HG02588 (cell line): Measurements from ENCODE around the gene APBA2.
A peak's percentile ranks its signal among the peaks of the same experiment; 100 is the strongest.
"Not testable (repeated sequence)": the region's sequence is repeated elsewhere in the genome, so short reads cannot be mapped to it uniquely, and the experiment has no call there.

Experiments used
- ATAC-seq: cut with Tn5 transposase; IDR thresholded peaks from one replicate; pipeline ENCODE4 v1.9.1; 2021; ENCODE audit warnings: mild to moderate bottlenecking, moderate library complexity; ENCODE audit not compliant: unreplicated experiment

Gene APBA2

DNA sequence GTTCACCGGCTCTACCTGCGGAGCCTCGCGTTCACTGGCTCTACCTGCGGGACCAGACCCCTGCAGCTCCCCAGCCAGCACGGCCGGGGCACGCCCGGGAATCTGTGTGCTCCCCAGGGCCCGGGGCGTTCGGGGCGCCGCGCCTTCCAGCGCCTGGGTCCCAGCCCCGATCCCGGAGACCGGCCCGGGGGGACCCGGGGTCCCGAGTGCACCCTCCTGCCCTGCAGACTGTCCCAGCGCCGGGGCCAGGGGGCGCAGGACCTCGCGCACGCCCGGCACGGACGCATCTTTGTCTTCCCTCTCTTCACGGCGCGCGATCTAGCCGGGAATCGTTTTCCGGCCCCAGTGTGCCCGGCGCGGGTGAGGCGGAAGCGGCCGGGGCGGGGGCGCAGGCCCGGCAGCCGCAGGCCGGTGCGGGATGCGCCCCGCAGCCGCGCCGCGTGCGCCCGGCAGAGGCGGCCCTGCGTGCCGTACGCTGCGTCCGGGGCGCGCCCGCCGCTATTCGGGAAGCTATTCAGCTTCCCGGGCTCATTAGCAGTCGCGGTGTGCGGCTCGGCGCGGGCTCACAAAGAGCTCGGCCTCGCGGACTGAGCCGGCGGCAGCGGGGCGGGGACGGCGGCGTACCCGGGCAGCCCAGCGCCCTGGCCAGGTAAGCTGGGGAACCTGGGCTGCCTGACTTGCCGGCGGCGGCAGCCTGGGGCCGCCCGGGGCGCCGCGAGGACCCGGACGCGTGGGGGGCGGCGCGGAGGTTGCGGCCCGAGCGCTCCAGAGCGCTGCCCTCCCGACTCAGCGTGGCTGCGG is at the start of gene APBA2:
APBA2 (plus strand) TSS at position 345 of the 801 bp plus-strand sequence. CDS start 167,911 bp downstream, outside the sequence.
- no peak for ATAC-seq

DNA sequence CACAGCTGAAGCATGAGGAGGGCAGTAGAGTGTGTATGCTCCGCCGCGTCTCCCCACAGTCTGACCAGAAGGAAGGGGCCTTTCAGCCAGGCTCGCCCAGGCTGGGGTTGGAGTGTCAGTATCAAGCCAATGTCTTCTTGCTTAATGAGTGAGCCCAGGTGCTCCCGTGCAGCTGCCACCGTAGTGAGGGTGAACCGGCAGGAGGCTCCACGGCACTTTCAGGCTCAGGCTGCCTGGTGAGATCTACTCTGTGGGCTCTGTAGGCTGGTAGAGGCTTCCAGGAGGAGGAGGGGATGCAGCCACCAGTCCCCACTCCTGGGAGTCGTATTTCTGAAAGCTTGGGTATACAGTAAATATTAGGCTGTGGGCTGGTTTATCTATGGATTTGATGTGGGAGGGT is 45.5 kb upstream of the APBA2 start:
- ATAC-seq = not testable (repeated sequence)

DNA sequence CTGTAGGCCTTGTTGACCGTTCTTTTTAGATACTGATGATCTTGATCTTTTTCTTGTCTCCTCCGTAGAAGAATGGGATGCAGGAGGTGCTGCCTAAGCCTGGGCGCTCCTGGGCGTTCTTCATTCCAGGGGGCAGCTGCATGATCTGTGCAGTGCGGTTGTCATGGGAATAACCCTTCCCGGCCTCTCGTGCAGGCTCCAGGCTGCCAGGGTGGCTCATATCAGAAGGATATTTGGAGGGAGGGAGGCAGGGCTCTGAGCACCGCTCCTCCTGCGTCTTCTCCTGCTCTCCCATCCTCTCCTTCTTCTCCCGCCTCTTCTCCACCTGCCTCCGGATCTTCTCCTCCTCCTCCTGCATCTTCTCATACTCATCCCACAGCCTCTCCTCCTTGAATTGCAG is 43.6 kb upstream of the APBA2 start:
- ATAC-seq = not testable (repeated sequence)

DNA sequence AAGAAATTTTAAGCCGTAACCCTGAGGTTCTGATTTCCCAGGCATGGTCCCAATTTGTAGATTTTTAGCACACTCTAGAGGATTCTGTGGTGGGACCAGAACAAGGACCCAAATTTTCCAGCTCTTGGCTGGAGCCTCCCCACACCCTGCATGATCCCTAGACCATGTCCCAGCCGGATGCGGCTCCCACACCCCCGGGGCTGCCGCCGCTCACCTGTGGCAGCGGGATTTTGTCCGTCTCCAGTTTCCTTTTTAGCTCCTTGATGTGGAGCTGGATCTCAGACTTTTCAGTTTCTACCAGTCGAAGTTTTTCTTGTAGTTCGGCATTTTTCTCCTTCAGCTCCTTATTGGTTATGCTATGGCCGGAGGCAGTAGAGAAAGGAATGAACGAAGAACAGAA is 42.3 kb upstream of the APBA2 start:
- not testable (repeated sequence) for ATAC-seq

DNA sequence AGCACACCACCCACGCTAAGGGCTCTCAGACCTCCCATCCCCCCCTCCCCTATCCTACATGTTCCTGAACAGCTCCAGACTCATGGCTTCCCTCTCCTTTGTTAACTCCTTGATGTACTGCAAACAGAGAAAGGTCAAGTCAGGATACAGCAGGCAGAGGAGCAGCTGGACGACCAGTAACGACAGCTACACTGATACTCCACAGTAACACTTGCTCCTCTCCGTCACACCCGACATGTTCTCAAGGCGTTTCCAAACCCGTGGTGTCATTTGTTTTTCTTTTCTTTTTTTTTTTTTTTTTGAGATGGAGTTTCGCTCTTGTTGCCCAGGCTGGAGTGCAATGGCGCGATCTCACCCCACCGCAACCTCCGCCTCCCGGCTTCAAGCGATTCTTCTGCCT is 41.6 kb upstream of the APBA2 start:
- ATAC-seq = not testable (repeated sequence)

DNA sequence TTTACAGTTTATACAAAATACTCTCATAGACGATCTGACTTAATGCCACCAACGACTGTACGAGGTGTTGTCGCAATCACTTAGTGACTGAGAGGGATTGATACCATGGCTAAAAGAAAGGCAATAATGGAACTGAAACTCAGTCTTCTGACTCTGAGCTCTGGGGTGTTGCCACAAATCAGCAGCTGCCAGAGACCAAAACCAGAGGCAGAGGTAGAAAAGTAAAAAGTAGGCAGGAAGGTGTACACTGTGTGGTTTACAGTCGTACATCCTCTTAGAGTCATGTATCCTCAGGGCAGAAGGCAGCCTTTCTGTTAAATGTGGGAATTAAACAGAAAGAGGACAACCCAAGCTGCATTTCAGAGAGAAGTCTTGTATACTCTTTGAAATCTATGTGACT is 38.5 kb upstream of the APBA2 start:
- peak; percentile 82 for ATAC-seq

DNA sequence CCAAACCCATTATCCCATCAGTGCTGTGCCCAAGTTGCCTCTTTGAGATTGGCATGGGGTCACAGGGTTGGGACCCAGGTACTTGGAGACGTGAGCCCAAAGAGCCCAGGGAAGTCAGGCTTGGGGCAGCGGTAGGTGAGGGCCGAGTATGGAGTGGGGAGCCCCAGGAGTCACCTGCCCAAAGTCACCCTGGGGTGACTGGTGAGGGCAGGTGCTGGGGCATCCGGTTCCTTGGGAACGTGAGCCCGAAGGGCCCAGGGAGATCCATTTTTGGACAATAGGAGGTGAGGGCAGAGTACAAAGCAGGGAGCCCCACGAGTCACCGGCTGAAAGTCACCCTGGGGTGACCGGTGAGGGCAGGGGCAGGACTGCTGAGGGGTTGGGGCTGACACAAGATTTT is 37.8 kb upstream of the APBA2 start:
- not testable (repeated sequence) for ATAC-seq

DNA sequence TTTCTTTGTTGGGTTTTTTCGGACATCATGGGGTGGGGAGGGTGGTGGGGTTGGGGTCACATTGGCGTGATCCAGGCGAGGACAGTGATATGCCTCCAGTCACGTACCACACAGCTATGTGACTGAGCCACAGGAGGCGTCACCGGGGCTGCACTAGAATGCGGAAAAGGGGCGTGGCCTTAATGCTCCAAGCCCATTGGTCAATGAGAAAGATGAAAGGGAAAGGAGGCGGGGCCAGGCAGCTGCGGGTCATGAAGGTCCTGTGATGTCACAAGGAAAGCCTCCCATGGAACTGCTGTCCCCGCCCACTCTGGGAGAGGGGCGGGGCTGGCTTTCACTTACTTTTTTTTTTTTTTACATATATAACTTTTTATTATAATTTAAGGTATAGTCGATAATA is 37.3 kb upstream of the APBA2 start, which contains the start of gene GOLGA6L7:
GOLGA6L7 (minus strand) TSS at position 124 of the 400 bp plus-strand sequence; CDS start at position 29, 95 bp downstream.
- ATAC-seq = not testable (repeated sequence)

DNA sequence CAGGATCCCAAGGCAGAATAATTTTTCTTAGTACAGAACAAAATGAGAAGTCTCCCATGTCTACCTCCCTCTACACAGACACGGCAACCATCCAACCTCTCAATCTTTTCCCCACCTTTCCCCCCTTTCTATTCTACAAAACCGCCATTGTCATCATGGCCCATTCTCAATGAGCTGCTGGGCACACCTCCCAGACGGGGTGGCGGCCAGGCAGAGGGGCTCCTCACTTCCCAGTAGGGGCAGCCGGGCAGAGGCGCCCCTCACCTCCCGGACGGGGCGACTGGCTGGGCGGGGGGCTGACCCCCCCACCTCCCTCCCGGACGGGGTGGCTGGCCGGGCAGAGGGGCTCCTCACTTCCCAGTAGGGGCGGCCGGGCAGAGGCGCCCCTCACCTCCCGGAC is 36.5 kb upstream of the APBA2 start:
- not testable (repeated sequence) for ATAC-seq

DNA sequence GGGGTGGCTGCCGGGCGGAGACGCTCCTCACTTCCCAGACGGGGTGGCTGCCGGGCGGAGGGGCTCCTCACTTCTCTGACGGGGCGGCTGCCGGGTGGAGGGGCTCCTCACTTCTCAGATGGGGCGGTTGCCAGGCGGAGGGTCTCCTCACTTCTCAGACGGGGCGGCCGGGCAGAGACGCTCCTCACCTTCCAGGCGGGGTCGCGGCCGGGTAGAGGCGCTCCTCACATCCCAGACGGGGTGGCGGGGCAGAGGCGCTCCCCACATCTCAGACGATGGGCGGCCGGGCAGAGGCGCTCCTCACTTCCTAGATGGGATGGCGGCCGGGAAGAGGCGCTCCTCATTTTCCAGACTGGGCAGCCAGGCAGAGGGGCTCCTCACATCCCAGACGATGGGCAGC is 36.0 kb upstream of the APBA2 start:
- not testable (repeated sequence) for ATAC-seq

DNA sequence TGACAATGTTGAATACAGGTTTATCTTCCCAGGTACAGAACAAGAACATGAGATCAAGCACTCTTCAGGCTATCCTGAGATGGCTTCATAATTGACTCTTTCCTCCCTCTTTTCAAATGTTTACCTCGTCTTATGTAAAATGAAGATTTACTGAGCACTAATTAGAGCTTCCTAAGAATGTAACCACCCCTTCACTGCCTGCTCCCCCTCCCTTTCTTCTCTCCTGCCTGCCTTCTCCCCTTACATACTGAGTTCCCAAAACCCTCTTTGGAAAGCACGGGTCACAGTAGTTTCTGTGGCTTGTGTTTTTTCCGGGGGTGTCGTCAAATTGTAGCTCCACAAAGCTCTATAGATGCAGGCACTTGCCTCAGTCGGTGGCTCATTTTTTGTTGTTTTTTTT is 32.1 kb upstream of the APBA2 start:
- not testable (repeated sequence) for ATAC-seq

DNA sequence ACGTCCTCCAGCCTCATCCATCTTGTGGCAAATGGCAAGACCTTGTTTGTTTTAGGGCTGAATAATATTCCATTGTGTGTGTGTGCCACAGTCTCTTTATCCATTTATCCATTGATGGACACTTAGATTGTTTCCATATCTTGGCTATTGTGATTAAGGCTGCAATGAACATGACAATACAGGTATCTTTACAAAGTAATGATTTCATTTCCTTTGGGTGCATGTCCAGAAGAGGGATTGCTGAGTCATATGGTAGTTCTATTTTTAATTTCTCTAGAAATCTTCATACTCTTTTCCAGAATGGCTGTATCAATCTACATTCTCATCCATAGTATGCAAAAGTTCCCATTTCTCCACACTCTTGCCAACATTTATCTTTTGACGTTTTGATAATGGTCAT is 31.2 kb upstream of the APBA2 start:
- ATAC-seq = not testable (repeated sequence)

DNA sequence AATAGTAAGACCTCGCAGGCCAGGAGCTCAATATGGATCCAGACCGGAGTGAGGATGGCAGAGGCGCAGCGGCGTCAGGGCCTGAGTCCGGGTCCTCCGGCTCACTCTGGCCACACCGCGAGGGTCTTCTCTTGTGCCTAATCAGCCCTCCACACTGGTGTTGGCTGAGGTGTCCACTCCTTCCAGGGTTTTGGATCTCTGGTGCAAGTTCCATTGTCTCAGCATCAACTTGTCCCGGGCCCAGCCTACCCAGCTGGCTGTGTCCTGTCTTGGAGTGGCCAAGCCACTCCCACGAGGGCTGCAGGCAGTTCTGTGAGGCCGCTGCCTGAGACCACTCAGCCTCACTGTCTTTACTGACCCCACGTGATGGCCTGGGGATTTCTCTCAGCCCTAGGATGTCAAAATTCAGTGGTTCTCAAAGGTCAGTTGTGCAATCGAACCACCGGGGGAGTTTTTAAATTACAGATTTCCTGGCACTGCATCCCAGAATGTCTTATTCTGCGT is 24.7 kb upstream of the APBA2 start:
- no peak for ATAC-seq

DNA sequence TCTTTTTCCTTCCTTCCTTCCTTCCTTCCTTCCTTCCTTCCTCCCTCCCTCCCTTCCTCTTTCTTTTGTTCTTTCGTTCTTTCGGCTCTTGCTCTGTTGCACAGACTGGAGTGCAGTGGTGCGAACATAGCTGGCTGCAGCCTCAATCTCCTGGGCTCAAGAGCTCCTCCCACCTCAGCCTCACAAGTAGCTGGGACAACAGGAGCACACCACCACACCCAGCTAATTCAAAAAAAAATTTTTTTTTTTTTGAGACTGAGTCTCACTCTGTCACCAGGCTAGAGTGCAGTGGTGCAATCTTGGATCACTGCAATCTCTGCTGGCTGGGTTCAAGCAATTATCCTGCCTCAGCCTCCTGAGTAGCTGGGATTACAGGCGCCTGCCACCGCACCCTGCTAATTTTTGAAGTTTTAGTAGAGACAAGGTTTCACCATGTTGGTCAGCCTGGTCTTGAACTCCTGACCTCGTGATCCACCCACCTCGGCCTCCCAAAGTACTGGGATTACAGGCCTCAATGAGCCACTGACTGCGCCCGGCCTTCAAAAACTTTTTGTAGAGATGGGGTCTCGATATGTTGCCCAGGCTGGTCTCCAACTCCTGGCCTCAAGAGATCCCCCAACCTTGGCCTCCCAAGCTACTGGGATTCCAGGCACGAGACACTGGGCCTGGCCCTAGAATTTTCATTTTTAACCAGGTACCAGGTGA is 24.0 kb upstream of the APBA2 start:
- not testable (repeated sequence) for ATAC-seq

DNA sequence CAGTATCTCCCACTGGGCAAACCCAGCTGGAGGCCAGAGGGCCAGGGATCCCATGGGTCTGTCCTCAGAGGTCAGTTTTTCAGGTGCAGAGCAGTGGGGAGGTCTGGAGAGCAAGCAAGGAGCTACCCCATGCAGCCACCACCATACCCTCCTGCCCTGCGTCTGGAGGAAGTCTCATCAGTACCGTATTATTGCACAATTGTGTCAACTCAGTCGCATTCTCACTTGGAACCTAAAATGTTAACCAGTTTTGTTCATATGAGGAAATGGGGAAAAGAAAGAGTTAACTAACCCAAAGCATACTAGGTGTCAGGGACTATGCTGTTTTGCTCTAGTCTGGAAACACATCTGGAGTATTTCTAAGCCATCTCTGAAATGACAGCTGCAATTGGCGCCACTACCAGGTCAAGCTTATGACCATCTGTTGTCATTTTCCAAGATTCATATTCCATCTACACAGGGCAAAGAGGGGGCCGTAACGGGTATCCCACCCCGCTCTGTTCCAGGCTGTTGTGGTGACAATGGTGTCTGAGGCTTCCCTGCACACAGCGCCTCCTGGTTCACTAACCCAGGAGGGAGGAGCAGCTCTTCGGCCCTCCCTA is 16.9 kb upstream of the APBA2 start:
- ATAC-seq = no peak

DNA sequence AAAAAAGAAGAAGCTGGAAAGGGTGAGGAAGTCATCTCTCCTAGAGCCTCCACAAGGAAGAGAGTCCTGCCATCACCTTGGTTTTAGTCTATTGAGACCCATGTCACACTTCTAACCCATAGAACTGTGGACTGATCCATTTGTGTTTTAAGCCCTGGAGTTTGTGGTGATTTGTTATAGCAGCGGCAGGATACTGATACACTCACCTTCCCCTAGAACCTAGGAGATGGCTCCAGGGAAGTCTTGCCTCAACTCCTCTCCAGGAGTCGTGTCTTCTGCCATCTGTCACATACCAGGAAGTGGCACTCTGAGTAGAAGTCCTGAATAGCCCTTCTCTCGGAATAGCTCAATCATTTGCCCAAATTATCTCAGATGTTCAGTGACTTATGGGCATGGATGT is 14.6 kb upstream of the APBA2 start:
- ATAC-seq = no peak

DNA sequence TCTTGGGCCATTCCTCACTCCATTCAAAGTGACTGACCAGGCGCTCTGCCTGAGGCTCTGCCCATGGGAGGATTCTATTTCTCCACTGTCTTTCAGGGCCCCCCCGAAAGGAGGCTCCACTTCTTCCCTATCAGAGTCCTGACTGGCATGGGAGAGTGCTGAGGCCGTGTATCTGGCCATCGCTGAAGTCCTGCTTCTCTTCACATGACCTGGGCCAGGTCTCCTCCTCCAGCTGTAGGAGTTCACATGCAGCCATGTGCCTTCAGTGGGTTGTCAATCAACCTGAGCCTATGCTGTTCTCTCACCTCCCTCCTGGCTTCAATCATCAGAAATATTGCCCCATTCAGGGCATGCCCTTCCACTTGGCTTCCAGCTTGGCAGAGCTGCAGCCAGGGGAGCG is 12.8 kb upstream of the APBA2 start:
- ATAC-seq = no peak

DNA sequence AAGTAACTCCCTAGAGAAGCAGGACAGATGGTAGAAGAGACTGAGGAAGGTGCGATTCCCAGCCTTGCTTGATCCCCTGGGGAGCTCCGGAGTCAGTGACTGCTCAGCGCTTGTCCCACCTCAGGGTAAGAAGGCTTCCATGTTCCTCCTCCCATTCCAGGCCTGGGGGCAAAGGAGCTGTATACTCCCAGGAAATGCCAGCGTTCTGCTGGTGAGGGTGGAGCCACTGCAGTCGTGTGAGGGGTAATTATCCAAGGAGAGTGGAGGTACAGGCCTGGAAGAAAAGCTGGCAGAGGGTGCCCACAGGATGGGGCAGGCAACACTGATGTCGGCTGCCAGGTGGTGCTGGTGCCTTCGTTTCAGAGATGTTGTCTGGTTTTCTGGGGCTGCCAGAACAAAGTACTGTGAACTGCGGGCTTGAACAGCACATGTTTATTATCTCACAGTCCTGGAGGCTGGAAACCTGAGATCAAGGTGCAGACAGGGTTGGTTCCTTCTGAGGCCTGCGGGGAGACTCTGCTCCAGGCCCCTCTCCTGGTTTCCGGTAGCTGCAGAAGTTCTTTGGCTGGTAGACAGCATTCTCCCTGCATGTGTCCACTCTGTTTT is 12.1 kb upstream of the APBA2 start:
- no peak for ATAC-seq

DNA sequence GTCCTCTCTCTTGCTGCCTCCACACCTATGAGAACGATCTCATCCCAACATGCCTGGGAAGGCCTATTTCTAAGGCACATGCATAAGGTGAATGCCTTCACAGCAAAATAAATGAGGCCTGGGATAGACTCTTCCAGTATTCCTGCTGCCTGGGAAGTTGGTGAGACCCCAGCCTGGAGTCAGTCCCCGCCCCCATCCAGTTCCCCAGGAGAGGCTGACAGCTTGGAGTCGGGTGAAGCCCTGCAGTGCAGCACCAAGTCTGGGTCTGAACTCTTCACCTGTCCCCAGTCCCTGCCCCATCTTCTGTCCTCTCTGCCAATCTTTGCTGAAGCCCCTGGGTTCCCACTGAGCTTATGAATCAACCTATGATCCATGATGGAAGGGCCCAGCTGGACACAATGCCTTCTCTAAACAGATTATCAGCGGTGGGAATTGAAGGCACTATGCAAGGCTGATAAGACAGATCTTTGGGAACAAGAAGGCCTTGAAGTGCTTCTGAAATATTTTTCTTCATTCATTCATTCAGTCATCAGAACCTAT is 10.2 kb upstream of the APBA2 start:
- no peak for ATAC-seq

DNA sequence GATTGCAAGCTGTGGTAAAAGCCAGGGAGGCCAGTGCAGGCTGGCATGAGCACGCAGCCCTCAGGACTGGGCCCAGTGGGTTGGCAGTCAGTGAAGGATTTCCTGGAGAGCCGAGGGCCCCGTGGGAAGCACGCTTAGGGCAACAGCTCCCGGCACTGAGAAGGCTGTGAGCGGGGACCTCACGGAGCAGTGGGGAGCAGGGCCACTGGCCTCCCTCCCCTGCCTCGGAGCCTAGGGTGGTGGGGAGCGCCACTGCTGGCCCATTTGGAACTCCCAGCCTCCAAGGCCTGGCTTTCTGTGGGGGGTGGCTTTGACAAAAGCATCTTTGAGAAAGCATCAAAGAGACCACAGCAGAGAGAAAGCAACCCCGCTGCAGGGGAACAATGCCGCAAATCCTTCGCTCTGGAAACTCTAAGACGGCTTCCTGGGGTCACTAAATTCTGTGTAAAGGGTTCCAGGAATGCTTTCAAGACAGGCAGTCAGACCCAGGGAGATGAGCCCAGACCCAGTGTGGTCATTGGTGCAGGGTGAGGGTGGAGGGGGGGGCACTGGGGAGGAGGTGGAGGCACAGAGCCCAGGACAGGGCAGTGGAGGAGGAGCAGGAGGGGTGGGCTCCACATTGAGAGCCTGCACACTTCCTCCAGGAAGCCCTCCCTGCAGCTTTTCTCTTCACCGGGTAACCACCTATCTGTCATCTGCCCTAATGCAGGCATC is 9.5 kb upstream of the APBA2 start:
- ATAC-seq = no peak
